Activated CD8-positive, alpha-beta memory T cell treated with anti-CD3 and anti-CD28 coated beads for 1 hour (primary cell): ENCODE data around the gene KEL.

Experiments used
- DNase-seq, 2 donors: peaks; one replicate each; pipeline ENCODE4 v3.0.0-alpha.2; 2020; ENCODE audit warnings: low read depth in 1 of 2; ENCODE audit errors: extremely low read depth in 1 of 2

KEL gene

GRCh38 chr7:142963993-142964392 lies 1.8 kb upstream of the KEL start:
- DNase-seq: no peak

GRCh38 chr7:142962991-142963390 lies 828 bp upstream of the KEL start:
- DNase-seq: no peak

GRCh38 chr7:142961595-142961972 lies 579 bp downstream of the KEL start:
- no peak for DNase-seq

- DNase-seq: no peak
Measured at GRCh38 chr7:142960955-142961512, 1.1 kb downstream of the KEL start.

- DNase-seq: no peak
Measured at GRCh38 chr7:142959202-142959601, 3.0 kb downstream of the KEL start.

GRCh38 chr7:142957723-142958122 lies 4.4 kb downstream of the KEL start:
- DNase-seq: no peak

GRCh38 chr7:142956951-142957623 lies 5.1 kb downstream of the KEL start:
- no peak for DNase-seq

GRCh38 chr7:142954680-142955268 lies 7.4 kb downstream of the KEL start:
- no peak for DNase-seq

GRCh38 chr7:142950235-142950634 lies 11.9 kb downstream of the KEL start:
- no peak for DNase-seq

- DNase-seq: no peak
Measured at GRCh38 chr7:142948603-142949002, 13.6 kb downstream of the KEL start.

GRCh38 chr7:142945001-142945400 lies 17.2 kb downstream of the KEL start:
- no peak for DNase-seq

- no peak for DNase-seq
Measured at GRCh38 chr7:142943706-142944268, 18.4 kb downstream of the KEL start.

GRCh38 chr7:142942746-142943145 lies 19.4 kb downstream of the KEL start:
- no peak for DNase-seq

- no peak for DNase-seq
Measured at GRCh38 chr7:142941541-142941940, 20.6 kb downstream of the KEL start.

GRCh38 chr7:142940966-142941535 lies 21.1 kb downstream of the KEL start:
- DNase-seq: no peak

GRCh38 chr7:142939226-142939910 lies 22.8 kb downstream of the KEL start, which contains the start of gene LLCFC1:
LLCFC1 (plus strand) TSS chr7:142939484; CDS start chr7:142939622, 138 bp downstream.
- DNase-seq: no peak

GRCh38 chr7:142938611-142939010 lies 23.6 kb downstream of the KEL start:
- DNase-seq: no peak

GRCh38 chr7:142935941-142936565 lies 26.1 kb downstream of the KEL start:
- no peak for DNase-seq

- no peak for DNase-seq
Measured at GRCh38 chr7:142934056-142934455, 28.1 kb downstream of the KEL start.

- no peak for DNase-seq
Measured at GRCh38 chr7:142933624-142934023, 28.5 kb downstream of the KEL start, which contains the start of gene TRPV5. TRPV5 (minus strand) TSS chr7:142933746; CDS start chr7:142933459, 287 bp downstream.

- no peak for DNase-seq
Measured at GRCh38 chr7:142933092-142933475, 29.1 kb downstream of the KEL start.
